HG03103 (cell line): ENCODE results near the gene NPHP4.
"Not testable (repeated sequence)": the region's sequence is repeated elsewhere in the genome, so short reads cannot be mapped to it uniquely, and the experiment has no call there.

ENCODE experiments used
- ATAC-seq: cut with Tn5 transposase; IDR thresholded peaks from one replicate; pipeline ENCODE4 v1.9.1; 2021; ENCODE audit warnings: low read depth; ENCODE audit not compliant: unreplicated experiment

The NPHP4 gene

DNA sequence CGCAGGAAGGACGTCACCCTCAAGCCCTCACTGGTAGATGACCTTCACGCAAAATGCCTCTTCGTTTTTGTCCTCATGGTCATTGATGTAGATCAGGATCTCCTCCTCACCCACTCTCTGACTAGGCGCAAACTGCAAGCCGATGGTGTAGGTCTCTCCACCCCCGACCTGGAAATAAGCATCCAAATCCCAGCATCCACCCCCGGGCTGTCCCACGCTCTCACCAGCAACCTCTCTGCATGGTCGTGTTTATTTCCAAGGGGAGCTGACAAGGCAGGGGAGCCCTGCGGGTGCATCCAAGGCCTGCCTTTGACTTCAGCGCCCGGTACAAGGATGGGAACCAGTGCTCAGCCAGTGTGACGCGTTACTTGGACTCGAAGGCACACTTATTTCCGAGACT lies 129.0 kb downstream of the NPHP4 start:
- ATAC-seq, result no peak

DNA sequence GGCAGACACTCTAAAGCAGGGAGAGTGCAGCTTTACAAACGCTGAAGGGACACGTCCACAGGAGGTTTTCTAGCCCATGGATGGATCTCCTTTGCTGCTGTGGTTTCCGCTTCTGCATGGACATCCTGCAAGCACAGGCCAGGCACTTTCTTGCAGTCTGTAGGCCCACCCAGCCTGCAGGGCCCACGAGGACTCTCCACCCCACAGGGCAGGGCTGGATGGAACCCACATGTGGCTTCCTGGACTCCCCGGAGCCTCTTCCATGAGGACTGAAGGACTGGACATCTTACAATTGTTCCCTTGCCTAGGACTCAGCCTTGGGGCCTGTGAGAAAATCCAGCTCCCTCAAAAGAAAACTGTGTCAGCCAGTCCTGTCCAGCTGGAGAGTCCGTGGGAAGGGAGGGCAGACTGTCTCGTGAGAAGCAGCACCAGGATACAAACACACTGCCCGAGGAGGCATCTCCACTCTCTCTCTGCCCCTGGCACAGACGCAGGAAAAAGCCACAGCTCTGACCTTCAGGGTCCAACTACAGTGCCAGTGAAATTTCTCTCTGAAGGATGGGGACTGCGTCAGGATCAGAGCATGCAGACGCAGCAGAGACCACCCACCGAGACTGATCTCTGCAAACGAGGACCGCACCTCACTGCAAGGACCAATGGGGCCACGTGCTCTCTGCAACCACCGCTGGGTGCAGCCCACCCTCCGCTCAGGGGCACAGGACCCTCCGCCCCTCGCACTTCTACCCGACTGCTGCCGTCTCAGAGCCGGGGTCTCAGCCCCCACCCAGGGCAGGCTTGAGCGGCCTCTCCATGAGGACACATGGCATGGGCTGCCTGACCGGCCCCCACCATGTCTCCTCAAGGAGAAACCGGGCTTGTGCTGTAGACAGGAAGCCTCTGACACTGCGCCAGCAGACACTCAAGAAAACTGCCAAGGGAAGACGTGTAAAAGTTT lies 130.1 kb downstream of the NPHP4 start:
- ATAC-seq, result no peak

GRCh38 chr1:5860277-5860676 lies 131.9 kb downstream of the NPHP4 start:
- no peak for ATAC-seq

GRCh38 chr1:5859766-5860165 lies 132.5 kb downstream of the NPHP4 start:
- no peak for ATAC-seq

- no peak for ATAC-seq
Observed at GRCh38 chr1:5858844-5859407, 133.3 kb downstream of the NPHP4 start.

- ATAC-seq, result no peak
Observed at GRCh38 chr1:5858246-5858645, 134.0 kb downstream of the NPHP4 start.

DNA sequence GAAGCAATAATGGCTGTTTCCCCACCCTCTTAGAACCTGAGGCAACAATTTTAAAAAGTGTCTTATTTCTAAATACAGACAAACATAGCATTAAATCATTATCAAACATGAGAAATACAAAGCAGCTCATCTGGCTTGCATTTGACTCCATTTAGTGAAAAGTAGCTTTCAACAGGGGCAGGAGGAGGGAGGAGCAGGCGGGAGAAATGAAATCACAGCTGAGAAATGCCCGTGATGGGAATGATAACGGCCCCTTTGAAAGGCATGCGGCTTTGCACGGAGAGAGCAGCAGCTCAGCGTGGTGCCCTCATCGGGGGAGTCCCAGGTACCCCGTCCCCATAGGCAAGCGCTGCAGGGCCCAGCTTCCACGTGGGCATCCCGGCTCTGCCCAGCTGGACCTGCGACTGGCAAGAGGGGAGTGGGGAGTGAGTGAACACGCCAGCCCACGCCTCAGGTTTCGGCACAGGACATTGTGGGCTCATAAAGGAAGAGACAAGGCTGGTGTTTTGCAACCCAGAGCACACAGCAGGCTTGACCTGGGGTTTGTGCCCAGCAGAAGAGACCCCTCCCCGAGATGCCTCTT lies 134.6 kb downstream of the NPHP4 start:
- no peak for ATAC-seq

DNA sequence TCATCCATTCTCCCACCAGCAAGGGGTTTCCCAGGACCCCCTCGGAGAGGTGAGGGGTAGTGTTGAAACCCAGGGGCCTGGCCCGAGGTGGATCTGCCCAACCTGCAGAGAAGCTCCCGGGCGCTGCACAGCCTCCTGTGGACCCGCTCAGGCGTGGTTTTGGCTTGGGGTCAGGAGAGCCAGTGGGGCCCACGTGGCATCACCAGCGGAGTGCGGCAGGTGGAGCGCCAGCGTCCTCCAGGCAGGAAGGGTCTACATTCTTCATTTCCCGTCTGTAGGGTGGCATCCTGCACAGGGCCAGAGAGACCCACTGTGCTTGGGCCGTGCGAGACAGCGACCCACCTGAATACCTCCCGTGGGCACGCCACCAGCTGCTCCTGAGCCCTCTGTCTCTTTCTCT lies 135.2 kb downstream of the NPHP4 start:
- no peak for ATAC-seq

DNA sequence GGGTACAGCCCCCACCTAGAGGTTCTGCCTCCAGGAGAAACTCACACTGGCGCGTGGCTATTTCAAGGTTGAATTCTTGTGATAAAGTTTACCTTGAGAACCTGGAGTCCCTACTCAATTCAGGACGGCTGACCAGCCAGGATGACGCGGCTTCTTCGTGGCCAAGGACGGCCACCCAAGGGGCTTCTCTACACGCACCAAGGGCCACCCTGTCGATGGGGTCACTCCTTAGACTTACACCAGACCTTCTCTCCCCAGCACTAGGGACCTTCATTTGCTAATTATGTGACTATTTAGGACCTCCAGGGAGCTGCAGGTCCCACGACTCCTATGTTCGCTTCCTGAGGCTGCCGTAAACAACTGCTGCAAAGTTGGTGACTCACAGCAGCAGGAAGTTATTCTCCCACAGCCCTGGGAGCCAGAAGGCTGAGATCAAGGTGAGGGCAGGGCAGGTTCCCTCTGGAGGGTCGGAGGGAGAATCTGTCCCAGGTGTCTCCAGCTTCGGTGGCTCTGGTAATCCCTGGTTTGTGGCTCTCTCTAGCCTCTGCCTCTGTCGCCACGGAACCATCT lies 135.9 kb downstream of the NPHP4 start:
- no peak for ATAC-seq

DNA sequence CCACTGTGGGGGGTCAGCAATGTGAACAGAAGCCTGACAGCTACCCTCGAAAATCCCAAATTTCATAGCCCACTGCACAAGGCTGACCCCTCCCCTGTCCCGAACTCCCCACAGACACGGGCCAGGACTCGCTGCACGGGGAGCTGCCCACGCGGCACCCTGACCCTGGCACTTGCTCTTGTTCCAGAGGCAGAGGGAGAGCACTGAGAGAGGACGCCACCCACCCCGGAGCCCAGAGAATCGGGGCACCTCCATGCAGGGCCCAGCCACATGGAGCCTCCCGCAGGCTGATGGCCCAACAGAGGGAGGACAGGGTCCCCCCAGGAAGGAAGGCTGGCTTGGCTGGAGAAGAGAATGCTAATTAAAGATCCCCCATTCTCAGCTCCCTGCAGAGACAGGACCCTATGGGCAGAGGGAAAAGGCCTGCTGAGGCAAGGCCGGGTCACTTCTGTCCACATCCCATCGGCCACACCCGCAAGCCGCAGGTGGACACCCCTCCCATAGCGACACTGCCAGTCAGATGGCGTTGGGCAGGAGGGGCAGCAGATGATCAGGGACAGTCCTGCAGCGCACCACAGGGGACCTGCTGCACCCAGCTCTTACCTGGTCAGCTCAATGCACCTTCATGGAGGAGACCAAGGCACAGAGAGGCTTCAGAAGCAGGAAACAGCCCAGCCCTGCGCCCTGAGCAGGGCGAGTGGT lies 136.9 kb downstream of the NPHP4 start:
- ATAC-seq, result no peak

- ATAC-seq, result no peak
Observed at GRCh38 chr1:5854754-5855153, 137.5 kb downstream of the NPHP4 start.

- not testable (repeated sequence) for ATAC-seq
Observed at GRCh38 chr1:5853858-5854257, 138.4 kb downstream of the NPHP4 start.

DNA sequence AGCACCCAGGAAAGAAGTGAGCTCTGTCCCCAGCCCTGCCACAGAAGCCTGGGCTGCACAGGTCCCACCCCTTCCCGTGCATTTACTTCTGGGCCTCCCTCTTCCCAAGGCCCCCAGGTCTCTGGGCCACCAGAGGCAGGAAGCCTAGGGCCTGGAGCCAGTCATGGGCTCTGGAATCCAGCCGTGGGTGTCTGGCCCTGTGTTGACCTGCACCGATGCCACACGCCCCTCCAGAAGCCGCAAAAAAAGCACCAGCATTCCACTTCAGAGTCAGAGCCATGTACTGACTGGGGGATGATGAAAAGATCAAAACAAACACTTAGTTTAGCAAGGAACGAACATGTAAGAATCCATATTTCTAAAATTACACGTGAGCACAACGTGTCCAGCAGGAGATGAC lies 141.7 kb downstream of the NPHP4 start:
- no peak for ATAC-seq

GRCh38 chr1:5849550-5849949 lies 142.7 kb downstream of the NPHP4 start:
- no peak for ATAC-seq

GRCh38 chr1:5847013-5847659 lies 145.1 kb downstream of the NPHP4 start:
- no peak for ATAC-seq

DNA sequence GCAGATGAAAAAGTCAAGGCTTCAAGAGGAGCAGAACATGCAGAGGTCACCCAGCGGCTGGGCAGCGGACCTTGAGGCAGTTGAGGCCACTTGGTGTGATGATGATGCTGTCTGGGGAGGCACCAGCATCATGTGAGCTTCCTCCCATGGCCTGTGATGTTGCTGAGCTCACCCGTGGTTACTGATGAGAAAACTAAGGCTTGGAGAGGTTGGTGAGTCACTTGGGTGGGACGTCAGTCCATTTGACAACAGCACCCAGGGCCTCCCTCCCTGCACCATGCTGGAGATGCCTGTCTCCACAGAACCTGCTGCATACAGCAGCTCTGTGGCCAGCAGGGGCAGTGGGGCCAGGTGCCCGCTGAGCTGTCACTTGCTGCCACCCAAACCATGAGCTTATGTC lies 146.8 kb downstream of the NPHP4 start:
- ATAC-seq, result no peak

- no peak for ATAC-seq
Observed at GRCh38 chr1:5844442-5844841, 147.8 kb downstream of the NPHP4 start.

- ATAC-seq, result no peak
Observed at GRCh38 chr1:5843521-5844096, 148.6 kb downstream of the NPHP4 start.

GRCh38 chr1:5842679-5843078 lies 149.5 kb downstream of the NPHP4 start:
- ATAC-seq, result no peak

DNA sequence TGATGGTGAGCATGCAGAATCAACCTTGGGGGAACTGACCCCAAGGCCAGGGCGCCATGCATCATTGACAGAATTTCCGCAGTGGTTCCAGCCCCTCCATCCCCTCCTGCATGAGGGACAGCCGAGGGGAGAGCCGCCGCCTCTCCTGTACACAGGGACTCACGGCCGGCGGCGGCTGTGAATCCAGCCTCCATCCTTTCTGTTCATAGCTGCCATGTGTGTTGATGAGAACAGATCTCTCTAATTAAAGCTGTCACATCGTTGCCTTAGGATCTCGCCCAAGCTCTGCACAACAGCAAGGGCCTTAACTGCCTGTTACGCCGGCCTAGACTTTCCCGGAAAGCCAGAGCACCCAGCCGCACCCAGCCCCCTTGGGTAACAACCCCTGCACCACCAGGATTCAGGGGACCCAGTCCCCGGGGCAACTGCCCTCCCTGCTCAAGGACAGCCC lies 151.6 kb downstream of the NPHP4 start:
- ATAC-seq, result no peak
